Stimulated activated CD8-positive, alpha-beta memory T cell treated with anti-CD3 and anti-CD28 coated beads, Interleukin-4, amount 100 ng/mL, for 24 hours (primary cell): ENCODE data around the gene WBP2NL.

Source experiments
- DNase-seq: peaks from one replicate; pipeline ENCODE4 v3.0.0-alpha.2; 2020; ENCODE audit warnings: low read depth

The WBP2NL gene

GRCh38 chr22:42072606-42073330, 74.2 kb downstream of the WBP2NL start:
- DNase-seq = no peak

- DNase-seq = no peak
Measured at GRCh38 chr22:42073621-42074041, 75.0 kb downstream of the WBP2NL start.

DNA sequence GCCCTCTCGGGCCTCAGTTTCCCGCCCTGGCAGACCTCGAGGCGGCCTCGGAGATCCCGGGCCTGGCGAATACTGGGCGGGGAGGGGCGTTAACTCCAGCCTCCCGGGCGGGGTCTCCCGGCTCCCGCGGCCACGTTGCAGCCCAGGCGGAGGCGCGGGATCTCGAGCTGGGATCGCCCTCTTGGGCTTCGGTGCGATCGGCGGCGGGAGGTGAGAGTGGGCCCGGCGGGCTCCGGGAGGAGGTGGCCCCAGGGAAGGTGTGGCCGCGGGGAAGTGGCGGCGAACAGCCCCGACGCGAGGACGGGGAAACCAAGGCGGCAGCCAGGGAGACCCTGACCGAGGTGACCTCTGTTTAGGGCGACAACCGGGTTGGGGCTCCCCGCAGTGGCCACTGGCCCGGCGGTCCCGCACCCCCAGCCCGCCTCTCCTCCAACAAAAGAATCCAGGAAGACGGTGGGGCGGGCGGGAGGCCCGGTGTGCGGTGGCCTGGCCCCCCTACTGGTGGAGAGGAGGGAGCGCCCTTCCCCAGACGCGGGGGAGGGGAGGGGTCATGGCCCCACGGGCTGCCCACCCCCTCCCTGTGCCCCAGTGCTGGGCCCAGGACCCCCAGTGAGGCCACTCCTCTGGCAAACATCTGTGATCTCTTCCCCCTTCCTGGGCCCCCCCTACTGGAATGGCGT, 75.7 kb downstream of the WBP2NL start, which contains the start of gene PHETA2:
TSS of gene PHETA2 (plus strand) at position 117 of the 680 bp plus-strand sequence. CDS start 3,046 bp downstream, outside the sequence.
- no peak for DNase-seq

- no peak for DNase-seq
Measured at GRCh38 chr22:42074846-42075676, 76.5 kb downstream of the WBP2NL start.

GRCh38 chr22:42076764-42077485, 78.3 kb downstream of the WBP2NL start:
- no peak for DNase-seq

- DNase-seq = no peak
Measured at GRCh38 chr22:42077486-42078125, 79.0 kb downstream of the WBP2NL start.
